Ramos (cell line): ENCODE results near the gene RASGRF1.

Experiments used
- in situ Hi-C: fragments of 300-500 bp; cut with MboI; formaldehyde crosslinking; loops from one replicate; pipeline ENCODE4 v1.14.3; 2022; ENCODE audit warnings: low sequenced_read_pairs; ENCODE audit not compliant: unreplicated experiment

Gene RASGRF1

DNA sequence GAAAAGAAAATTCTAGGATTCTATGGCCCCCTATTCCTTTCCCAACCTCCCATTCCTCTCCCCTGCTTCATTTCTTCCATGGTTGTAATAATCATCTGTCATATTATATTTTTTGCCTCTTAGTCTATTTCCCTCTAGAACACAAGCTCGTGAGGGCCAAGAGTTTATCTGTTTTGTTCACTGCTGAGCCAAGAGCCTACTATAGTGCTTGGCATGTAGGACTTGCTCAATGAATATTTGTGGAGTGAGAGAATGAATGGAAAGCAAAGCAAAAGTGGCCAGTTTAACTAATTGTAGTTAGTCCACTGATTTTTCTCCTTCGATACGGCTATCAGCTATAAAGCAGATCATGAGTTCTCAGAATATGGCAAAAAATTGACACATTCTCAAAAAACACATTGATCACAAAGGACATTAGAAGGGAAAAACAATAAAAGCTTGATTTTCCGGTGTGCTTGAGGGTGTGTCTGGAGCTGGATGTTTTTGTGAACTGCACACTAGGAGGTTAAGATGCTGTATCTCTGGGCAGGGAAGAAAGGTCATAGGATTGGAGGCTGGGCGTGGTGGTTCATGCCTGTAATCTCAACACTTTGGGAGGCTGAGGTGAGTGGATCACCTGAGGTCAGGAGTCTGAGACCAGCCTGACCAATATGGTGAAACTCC, 120.8 kb downstream of the RASGRF1 start:
- in situ Hi-C loops, result no loop called here

GRCh38 chr15:78968539-78969271, 121.9 kb downstream of the RASGRF1 start:
- in situ Hi-C loops, result no loop called here

DNA sequence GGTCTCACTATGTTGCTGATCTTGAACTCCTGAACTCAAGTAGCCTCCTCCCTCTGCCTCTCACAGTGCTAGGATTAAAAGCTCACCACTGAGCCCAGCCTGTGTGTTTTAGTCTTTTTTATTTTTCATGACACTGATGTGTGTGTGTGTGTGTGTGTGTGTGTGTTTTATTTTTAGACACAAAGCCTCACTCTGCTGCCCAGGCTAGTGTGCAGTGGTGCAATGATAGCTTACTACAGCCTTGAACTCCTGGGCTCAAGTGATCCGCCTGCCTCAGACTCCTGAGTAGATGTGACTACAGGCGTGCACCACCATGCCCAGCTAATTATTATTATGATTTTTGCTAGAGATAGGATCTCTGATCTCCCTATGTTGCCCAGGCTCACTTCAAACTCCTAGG, 122.5 kb downstream of the RASGRF1 start:
- in situ Hi-C loops, result no loop called here

DNA sequence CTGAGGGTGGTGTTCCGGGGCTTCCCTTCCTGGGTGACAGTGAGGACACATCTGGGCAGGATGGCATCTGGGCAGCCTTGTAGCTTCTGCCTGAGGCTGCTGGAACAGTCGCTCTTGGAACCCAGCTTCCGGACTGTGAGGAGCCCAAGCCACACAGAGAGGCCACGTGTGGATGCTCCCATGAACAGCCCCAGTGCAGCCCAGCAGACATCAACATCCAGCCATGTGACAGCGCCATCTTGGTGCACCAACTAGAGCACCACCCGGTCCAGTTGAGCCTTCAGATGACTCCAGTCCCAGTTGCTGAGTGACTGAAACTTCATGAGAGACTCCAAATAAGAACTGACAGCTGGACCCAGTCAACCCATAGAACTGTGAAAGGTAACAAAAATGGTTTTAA, 130.3 kb downstream of the RASGRF1 start:
- in situ Hi-C loops, result no loop called here

DNA sequence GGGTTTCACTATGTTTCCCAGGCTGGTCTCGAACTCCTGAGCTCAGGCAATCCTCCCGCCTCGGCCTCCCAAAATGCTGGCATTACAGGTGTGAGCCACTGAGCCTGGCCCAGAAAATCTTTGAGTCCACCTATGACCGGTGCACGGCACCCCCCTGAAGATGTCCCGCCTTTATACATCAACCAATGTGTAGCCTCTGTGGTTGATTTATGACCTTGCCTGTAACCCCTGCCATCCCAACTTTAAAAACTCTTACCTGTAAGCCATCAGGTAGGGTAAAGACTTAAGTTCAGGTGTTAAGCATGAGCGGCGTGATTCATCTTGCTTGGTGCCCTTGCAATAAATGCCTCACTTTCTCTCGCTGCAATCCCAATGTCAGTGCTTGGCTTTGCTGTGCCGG, 131.2 kb downstream of the RASGRF1 start:
- in situ Hi-C loops, result no loop called here

GRCh38 chr15:78957416-78958093, 133.0 kb downstream of the RASGRF1 start:
- in situ Hi-C loops, result no loop called here

DNA sequence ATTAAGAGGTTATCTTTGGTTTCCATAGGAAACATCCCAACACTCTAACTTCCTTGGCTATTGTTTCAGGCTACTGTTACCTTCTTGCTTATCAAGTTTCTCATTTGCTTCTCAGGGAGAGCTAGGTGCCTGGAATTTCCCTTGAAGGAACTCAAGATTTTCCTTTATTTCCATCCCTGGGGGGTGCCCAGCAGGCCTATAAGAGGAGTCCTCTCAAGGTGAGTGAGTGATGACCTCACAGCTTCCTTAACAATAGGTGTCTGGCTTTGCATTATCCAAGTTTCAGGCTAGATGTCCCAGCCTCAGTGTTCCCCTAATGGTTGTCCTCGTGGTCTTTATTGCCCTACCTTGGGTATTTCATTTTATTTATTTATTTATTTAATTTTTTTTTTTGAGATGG, 133.6 kb downstream of the RASGRF1 start:
- in situ Hi-C loops, result no loop called here

DNA sequence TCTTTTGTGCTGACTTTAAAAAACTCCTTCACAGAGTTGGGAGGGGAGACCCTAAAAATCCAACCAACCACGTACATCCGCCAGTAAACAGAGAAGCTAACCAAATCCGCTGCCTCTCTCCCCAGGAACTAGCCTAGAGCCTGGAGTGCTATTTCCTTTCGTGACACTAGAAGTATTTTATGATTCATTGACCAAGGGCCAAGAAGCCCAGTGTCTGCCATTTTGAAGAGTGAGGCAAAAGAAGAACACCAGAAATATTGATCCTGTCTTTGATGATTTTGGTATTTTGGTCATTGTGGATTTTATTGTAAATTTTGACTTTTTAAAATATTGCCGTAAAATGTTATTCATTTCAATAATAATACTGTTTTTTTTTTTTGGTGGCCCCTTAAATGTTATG, 135.2 kb downstream of the RASGRF1 start:
- in situ Hi-C loops, result no loop called here

DNA sequence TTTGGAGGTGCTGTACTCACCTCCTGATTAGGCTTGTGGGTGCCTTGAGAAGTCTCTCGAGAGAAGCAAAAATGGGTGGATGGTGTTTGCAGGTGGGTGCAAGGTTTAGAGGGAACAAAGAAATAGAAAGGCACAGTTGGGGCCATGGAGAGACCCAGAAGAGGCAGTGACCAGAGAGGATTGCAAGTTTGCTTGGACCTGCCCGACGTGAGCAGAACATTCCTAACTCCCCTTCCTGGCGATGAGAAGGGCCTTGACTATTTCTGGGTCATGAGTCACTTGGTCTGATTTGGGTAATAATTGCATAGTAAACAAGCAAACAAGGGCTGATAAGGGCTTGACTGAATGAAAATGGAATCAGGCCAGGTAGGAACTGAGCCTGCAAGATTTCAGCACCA, 138.7 kb downstream of the RASGRF1 start:
- in situ Hi-C loops, result no loop called here

DNA sequence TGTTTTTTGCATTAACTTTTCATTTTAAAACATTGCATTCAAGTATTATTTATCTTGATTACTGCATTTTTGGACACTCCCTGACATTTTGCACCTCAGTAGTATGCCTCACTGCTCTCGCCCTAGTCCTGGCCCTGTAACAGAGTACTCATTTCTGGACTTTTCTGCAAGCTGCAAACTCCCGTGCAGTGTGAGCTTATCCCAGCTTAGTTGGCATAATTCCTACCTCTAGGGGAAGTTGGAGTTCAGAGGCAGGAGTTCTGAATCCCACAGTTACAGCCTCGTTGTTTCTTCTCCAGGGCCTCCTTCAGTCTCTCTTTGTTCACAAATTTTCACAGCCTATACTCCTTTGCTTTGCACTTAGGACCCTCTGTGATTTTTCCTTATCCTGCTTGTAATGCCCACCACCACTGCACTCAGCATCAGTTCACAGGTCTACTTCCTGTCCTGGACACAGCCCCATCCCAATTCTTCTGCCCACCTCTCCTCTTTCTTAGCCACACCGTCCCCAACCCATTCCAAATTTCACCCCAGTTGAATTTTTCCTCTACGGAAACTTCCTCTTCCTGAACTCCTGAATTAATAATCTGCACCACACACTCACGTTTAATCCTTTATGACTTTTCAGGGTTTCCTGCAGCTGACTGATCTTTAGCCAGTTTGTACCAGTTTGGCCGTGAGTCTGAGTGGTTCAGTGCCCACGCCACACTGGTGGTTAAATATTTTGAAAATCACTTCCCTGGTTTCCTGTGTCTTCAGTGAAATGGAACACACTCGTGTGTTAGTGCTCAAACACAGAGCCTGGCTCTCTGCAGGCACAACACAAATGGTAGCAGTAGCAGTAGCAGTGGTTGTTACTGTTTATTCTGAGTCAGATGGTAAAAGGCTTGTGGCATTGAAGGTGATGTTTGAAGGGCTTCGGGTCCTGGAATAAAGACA, 139.4 kb downstream of the RASGRF1 start:
- in situ Hi-C loops, result no loop called here

DNA sequence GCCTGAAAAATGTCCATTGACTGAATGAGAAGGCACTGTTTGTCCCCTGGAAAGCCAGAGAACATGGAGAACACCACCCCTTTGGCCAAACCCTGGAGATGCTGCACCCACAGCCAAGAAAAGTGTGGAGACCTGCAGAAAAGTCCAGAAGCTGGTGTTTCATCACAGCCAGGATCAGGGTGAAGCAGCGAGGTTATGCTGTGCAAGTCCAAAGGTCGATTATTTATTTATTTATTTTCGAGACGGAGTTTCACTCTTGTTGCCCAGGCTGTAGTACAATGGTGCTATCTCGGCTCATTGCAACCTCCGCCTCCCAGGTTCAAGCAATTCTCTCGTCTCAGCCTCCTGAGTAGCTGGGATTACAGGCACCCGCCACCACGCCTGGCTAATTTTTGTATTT, 140.2 kb downstream of the RASGRF1 start:
- in situ Hi-C loops, result no loop called here

GRCh38 chr15:78949461-78949860, 141.1 kb downstream of the RASGRF1 start:
- in situ Hi-C loops, result no loop called here

- in situ Hi-C loops, result no loop called here
These were observed 143.1 kb downstream of the RASGRF1 start for GRCh38 chr15:78947506-78947905.

DNA sequence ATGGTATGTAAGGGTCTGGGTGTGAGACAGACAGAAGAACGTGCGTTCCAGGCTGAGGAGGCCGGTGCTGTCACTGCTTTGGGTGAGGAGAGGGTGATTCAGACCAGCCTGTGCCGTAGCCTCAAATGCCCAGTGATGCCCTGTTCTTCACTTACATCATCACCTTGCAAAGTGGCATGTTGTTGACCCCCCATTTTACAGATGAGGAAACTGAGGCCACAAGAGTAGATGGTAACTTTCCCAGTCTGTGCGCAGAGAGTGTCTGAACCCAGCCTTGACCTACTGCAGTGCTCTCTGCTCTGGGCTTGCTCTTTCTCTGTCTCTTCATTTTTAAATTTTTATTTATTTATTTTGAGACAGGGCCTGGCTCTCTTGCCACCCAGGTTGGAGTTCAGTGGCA, 144.1 kb downstream of the RASGRF1 start:
- in situ Hi-C loops, result no loop called here

- in situ Hi-C loops, result no loop called here
These were observed 145.7 kb downstream of the RASGRF1 start, which contains the start of gene CTSH for GRCh38 chr15:78944669-78945407. Gene CTSH (minus strand): TSS chr15:78945046. CDS start chr15:78944981, 65 bp downstream.

DNA sequence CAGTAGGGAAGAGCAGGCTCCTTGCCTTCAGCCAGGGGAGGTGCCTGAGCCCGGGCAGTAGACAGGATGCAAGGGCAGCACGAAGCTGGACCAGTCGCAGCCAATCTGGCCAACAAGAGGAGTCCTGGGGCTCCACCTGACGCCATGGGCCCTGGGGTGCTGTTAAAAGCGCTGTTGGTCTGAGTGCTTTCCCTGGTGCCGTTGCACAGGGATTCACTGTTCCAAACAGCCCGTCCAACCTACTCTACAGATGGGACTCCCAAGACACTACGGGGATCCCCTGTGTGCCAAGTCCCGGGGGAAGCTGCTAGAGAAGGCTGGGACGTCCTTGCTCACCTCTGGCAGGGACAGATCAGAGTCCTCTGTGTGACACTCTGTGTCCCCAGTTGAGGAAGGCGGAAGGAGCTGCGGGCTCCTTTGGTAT, 146.4 kb downstream of the RASGRF1 start:
- in situ Hi-C loops, result no loop called here

DNA sequence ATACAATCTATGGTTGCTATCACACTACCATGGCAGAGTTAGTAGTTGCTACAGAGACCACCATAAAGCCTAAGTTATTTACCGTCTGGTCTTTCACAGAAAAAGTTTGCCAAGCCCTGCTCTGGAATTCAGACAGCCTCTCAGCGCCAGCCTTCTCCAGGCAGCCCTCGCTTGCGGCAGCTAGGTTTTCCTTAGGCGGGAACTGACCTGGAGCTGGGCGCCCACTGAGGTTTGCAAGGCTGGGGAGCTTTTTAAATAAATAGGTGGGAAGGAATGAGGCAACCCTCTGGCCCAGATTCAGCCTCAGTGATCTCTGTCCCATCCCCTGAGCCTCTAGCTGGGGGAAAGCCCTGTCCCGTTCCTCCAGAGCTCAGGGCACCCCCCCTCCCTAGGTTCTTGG, 146.9 kb downstream of the RASGRF1 start:
- in situ Hi-C loops, result no loop called here

DNA sequence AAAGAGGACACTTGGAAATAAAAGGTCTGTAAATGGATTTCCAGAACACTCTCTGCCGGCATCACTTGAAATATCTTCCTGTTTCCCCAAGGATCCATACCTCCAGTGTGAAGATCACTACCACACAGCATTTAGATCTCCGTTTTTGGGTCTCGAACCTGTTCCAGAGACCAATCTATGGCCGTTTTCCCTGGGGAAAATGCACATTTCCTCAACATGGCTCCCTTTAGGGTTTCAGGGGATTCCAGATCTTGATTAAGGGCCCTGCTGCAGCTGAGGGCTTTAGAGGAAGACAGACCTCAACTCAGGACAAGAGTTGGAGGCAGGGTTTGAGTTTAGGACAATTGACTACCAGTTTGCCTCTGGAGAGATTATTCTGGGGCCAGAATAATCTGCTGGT, 147.8 kb downstream of the RASGRF1 start:
- in situ Hi-C loops, result no loop called here

- in situ Hi-C loops, result no loop called here
These were observed 151.7 kb downstream of the RASGRF1 start for GRCh38 chr15:78938658-78939488.
